T1000 (cell line): Measurements from ENCODE around the gene VAV3.

ENCODE experiments used
- DNase-seq: peaks from one replicate; lab custom pipeline; 2025; ENCODE audit warnings: mixed read lengths; lab: John Stamatoyannopoulos, UW

The VAV3 gene

DNA sequence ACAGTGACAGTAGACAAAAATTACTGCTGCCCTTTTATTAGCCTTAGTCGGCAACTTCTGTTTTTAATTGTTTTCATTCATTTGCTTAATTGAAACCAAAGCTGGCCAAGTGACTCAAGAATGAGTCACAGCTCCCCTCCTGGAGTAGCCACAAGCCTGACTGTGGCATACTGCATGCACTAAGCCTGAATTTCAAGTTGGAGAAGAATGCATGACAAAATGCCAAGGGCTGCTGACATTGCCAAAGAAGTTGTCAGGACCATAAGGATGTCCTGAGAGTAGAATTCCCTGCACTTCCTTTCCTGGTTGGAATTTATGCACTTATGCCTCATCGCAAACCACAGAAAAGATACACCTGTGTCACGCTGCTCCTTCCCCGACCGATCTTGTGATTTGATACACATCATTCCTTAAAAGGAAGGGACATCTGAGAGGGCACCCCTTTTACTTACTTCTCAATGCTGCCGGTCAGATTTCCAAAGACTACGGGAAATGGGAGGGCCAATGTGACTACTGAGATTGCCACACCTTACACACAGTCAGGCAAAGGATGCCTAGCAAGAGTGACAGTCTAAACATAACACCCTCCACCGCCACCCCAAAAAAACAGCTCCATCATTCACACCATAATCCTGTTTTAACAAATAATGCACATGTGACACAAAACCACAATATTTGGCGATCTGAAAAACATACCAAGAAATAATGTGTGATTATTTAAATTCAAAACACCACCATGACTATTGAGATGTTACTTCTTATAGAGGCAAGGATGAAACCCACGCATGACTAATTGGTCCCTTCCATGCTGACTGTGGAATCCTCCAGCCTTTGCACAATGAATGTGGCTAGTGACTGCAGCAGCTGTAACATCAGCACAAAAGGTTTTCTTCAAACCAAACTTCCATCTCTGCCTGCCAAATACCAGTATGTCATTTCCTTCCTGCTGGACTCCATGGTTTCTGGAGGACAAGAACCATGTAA, 28.2 kb downstream of the VAV3 start:
- peak; percentile 82 for DNase-seq

DNA sequence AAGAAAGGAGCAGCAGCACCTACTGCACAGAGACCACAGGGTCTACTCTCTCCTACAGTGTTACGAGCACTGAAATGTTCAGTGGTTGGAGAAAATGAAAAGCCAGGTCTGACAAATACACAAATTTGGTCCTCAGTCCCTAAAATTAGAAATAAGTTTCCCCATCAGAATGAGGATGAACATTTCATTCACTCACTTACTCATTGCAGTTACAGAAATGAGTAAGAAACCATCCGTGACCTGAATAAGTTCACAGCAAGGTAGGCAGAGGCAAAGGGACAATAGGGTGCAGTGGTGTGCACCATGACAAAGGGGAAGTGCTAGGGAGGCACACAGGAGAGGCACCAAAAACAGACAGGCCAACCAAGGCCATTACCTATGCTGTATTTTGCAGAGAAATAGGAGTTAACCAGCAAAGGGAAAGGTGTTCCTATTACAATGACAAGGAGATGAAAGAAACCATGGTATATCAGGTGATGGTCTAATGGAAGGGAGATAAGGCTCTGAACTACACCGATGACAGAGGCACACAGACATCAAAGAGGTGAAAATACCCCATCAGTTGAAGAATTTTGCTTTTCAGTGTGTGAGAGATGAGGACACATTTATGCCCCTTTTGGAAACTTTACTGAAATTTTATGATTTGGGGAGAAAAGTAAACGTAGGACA, 29.4 kb downstream of the VAV3 start:
- DNase-seq = no peak

DNA sequence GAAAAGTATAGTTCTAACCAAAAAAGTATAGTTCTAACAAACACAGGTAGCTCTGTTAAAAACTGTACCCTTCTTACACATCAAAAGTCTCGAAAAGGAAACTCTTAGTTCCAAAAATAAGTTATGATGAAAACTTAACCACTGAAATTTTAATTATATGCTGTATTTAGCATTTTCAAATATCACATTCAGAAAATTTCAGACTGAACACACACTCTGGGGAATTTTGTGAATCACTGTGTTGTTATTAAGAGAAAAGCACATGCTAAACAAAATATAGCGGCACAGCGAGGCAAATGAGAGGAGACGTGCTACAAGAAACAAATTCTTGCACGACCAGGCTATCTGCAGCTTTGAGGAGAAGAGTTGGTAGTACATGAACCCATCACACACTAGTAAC, 30.4 kb downstream of the VAV3 start:
- no peak for DNase-seq

DNA sequence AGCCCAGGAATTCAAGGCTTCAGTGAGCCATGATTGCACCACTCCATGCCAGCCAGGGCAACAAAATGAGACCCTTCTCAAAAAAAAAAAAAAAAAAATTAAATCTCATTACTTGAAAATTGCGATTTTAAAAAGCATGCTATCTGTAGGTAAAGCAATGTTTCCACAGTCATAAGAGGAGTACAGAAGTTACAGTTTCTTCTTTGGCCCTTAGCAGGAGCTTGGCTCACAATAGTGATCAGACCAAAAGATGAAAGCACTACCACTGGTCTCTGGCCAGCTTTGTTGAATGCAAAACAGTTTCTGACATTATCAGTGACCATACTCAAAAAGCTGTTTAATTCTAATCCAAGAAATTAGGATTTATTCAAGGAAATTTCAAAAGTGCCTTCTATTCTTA, 31.2 kb downstream of the VAV3 start:
- DNase-seq = no peak

DNA sequence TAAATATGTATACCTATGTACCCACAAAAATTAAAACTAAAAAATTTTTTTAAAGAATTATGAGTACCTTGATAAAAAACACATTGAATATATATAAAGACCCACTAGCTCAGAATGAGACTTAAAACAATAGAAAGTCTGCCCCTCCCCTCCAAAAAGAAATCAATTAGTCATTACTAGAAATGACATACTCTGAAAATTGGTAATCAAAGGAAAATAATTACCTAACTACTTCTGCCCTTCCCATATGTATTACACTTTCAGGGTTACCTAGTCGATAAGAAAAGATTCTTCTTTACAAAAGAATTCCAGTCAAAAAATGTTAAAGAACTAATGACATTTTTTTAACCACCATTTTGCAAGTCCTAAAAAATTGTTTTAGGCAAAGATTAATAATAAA, 34.7 kb downstream of the VAV3 start:
- DNase-seq = no peak

DNA sequence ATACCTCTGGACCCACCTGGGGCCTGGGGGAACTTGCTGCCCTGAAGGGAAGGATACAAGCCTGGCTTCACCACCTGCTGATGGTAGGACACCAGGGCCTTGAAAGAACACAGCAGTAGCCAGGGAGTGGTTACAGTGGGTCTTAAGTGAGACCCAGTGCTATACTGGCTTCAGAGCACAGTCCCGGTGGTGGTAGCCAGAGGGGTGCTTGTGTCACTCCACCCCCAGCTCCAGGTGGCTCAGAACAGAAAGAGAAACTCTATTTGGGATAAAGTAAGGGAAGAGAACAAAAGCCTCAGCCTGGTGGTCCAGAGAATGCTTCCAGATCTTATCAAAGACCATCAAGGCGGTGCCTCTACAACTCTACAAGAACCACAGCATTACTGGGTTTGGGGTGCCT, 37.2 kb downstream of the VAV3 start:
- no peak for DNase-seq

DNA sequence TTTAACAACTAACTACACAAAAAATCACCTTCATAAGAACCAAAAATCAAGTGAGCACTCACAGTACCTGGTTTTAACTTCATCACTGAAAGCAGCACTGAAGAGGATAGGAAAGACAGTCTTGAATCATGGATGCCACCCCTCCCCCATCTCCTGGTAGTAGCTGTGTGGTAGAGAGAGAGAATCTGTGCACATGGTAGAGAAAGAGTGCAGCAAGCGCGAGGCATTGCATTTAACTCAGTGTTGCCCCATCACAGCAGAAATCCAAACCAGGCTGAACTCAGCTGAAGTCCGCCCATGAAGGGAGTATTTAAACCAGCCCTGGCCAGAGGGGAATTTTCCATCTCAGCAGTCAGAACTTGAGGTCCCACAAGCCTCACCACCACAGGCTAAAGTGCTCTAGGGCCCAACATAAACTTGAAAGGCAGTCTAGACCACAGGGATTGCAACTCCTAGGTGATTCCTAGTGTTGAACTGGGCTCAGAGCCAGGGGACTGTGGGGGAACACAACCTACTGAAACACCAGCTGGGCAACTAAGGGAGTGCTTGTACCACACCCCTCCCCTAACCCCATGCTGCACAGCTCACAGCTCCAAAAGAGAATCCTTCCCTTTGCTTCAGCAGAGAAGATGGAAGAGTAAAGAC, 38.4 kb downstream of the VAV3 start:
- DNase-seq = peak; percentile 42

DNA sequence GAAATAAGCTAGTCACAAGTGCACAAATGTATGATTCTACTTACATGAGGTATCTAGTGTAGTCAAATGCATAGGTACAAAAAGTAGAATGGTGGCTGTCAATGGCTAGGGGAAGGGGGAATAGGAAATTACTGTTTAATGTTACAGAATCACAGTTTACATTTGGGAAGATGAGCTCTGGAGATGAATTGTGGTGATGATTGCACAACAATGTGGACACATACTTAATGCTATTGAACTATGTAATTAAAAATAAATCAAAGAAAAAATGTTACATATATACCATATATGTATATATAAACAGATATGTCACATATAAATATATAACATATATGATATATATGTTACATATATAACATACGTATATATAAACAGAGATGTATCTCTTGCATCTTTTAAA, 39.4 kb downstream of the VAV3 start:
- DNase-seq = no peak

DNA sequence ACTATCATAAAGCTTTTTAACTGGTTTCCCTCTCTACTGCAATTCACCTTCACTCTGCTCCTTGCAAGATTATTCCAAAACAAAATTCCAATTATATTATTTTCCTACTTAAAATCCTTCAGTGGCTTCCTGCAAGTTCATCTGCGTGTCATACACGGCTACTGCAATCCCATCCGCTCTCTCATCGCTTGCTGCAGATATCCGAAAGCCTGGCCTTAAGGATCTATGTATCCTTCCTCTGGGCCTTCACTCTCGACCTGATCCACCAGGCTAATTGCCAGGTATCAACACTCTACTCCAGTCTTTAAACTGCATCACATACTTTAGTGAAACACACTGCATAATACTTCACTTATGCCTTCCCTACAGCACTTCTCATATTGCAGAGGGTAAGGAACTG, 44.0 kb downstream of the VAV3 start:
- DNase-seq = no peak

DNA sequence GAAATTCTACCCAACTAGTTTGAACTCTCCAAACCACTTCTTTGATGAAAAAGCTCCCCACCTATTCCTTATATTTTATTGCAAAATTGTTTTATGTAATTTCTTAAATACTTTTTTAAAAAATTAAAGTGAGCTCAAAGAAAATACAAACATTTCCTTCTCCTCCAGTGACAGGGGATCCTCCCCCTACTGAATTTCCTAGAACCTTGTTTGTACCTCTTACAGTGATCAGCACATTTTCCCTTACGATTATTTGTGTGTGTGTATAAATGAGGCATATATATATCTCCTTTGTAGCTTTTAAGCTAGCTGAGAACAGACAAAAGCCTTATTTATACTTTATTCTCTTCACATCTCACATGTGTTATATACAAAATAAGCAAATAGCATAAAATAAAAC, 44.4 kb downstream of the VAV3 start:
- DNase-seq = no peak

DNA sequence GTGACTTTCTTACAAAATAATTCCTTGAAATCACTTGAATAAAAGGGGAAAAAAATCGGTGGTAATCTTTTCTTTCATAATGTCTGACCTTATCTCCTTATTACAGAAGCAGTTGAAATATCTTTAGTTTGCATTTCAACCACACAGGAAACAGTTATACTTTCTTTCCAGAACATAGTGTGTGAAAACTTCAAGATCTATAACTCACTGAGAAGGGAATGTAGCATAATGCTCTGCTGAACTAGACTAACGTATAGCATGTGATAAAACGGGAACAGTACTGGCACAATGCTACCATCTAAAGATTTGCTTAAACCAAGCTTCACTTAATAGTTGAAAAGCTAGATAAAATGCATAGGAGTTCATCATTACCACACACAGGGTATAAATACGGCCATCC, 45.0 kb downstream of the VAV3 start:
- no peak for DNase-seq

DNA sequence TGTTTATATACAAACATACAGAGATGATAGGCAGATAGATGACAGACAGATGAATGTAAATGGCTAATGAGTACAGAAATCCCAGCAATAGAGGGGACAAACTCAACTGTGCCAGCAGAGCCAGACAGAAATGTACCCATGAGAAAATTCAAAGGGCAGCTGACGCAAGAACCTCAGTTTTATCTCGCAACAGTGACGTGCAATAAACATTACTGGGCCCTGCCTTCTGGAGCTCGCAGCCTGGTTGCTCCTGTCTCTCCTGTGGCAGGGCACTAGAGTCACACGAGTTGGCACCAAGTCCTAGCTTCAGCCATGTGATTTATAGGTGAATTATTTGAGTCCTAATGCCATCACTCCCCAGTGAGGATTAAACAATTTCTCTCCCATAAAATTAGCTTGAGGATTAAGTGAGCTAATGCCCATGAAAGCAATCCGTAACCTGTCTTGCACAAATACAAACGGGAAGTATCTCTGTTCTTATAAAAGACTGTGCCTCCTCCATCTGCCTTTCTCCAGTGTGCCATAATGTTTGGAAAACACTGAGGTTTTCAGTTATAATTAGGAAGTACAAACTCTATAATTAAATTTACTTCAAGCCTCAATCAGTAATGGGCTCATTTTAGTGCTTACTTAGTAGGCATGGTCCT, 50.7 kb downstream of the VAV3 start:
- DNase-seq = no peak

DNA sequence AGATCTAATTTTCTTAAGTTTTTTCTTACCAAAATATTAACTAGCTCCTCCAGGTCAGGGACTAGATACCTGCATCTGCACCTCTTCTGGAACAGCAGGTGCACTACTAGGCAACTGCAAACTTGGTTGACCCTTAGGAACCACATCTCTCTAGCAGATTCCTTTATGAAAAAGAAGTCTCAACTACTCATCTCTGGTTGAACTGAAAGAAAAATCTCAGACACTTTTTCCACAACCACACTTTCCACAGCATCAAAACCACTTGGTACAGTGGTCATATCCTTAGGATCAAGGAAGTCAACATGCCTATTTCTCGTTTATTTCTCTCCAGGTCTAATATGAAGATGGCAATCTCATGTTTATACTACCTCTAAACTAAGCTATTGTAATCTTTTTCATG, 52.3 kb downstream of the VAV3 start:
- DNase-seq = no peak

DNA sequence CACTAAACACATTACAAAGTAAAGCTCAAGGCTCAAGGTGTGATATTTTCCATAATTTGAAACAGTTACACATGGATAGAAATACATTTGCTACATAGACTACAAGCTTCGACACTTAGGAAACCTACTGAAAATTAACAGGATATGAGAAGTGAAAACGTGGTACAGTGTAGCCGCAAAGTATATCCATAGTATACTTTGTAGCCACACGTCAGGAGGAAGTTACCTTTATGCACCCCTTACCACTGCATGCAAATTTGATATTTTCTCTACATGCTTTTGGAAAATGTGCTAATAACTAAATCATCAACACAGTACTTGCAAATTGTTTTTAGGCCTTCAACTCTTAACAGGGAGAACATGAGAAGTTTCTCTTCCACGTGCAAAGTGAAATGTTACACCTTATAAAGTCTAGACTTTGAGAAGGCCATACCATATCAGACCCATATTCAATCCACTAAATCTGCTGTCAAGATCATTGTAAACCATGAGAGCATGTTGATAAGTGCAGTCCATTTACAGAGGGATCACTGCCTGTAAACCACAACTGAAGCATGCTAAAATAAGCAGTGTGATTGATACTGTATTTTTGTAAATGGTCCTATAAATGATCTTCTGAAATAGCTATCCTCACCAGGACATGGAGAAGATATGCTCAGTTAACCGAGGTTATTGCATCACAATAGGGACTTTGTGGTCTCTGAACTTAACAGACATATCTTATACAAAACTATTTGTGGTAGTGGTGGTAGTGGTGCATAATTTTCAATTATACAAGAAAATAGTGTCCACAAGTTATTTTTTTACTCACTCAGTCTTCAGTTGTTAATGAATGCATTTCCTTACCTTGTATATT, 64.7 kb downstream of the VAV3 start:
- no peak for DNase-seq

DNA sequence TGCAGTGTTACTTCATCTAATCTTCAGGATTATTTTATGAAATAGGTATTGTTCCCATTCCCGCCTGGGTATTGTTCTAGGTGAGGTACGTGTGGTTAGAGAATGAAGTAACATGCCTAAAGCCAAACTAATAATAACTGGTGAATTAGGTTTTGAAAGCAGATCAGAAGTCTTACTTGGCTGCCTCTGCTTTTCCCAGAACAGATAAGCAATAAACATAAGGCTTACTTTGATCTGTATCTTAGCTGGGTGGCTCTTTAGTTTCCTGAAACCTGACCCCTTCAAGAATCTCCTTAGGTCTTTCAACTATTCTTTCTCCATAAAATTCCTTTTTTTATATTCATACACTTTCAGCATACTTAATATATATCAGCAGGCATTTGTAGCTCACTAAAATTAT, 65.3 kb downstream of the VAV3 start:
- no peak for DNase-seq

DNA sequence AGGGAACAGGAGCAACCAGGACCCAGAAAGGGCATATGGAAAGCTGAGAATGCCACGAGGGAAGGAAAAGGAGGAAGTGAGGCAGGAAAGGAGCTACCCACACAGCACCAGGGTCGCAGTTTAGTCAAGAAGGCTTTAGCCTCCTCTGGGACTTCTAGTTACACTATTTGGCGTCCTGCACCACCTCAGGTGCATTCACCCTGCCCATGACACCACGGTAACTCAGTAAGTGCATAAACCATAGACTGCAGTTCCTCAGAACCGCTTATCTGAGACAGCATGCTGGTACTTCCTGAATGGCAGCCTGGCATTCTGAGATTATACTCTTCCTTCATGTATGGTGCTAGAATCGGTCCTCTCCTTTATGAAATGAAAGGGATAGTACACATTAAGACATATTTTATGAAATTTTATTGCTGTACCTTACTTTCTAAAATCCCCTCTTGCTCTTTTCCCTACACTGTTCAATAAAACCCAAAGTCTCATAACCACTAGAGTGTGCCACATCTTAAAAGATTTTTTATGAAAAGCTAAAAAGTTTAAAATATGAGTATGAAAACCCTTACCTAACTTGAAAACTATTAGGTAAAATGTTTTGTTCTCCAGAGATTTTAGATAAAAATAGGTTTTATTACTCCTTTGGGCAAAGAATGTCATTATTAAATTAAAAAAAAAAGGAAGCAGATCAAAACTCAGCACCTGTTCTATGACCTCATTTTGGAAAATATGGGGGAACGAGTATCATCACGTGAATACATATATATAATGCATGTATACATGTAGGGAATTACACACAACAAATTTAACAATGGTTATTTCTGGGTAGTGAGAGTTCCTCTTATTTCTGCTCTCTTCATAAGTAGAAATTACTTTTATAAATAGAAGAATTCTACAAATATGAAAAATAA, 67.3 kb downstream of the VAV3 start:
- DNase-seq = no peak

DNA sequence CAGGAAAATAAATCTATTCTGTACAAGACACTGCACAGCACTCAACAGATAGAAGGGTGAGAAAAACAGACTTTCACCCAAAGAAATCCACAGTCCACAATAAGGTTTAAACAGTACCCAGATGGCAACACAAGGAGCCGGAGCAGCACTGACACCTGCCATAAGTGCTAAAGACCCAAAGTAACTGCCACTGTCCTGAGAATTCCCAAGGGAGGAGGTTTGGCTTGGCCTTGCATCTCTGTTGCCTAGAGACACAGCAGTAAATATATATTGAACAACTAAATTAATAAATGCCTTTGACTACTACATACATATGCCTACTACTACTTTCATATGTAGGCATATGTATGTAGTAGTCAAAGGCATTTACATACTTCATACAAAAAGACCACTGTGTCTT, 68.0 kb downstream of the VAV3 start:
- DNase-seq = no peak

DNA sequence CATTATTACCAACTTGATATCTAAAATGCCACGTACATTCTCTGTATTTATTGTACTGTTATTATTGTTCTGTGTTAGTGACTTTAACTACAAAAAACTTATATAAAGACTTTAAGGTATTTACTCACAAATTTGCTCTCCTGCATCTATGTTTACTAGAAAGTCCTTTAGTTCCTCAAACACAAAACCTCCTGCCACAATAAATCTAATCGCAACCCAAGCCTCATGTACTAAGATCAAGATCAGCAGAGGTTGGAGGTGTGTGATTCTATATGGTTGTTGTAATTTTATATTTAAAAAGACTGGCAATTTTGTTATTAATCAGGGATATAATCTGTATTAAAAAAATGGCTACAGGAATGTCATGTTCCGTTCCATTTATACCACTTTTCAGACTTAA, 68.6 kb downstream of the VAV3 start:
- DNase-seq = no peak

DNA sequence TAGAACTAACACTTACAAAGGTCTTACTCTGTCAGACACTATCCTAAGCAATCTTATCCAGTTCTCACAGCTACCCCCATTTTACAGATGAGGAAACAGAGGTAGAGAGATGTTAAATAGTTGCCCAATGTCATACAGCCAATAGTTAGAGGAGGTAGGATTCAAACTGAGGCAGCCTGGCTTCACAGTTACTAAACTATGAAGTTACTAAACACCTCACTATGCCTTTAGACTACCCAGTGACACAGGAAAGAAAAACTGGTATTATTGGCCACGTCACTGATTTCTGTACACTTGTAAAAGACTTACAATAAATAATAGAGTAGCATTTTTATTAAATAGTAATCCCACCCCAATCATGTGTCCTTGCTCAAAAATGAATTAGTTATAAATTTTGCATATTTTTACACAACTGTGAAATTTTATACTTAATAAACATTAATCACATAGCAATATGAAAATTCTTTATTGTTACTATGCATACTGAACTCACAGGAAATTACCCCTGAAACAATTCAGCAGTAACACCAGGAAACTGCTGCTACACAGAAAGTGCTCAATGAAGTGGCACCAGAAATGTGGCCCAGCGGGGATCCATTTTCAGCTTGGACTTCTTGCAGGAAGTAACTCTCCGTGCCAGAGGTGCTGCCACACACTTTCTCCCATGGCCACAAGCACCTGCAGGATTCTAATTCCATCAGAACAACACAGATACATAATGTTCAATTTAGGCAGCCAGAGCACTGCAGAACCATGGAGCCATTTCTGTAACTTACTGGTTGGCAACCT, 69.4 kb downstream of the VAV3 start:
- DNase-seq = no peak

DNA sequence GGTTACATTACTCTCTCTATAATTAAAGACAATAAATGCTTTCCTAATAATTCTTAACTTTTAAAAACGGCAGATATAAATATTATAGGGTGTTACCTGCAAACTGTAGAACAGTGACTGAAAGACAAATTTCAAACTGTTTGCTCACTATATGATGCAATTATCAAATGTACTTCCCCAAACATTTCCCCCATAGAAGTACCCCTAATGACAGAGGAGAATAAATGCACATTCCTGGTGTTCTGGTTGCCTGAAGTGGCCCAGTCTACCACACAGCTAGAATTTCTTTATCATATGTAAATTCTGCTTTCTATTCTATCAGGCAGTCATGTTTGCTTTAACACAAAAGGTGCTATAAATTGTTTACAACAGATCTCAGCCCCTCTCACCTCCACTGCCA, 70.4 kb downstream of the VAV3 start:
- no peak for DNase-seq
